ENCODE results near the gene SLCO6A1.
A peak's percentile ranks its signal among the peaks of the same experiment; 100 is the strongest.

Gene SLCO6A1, protein sequence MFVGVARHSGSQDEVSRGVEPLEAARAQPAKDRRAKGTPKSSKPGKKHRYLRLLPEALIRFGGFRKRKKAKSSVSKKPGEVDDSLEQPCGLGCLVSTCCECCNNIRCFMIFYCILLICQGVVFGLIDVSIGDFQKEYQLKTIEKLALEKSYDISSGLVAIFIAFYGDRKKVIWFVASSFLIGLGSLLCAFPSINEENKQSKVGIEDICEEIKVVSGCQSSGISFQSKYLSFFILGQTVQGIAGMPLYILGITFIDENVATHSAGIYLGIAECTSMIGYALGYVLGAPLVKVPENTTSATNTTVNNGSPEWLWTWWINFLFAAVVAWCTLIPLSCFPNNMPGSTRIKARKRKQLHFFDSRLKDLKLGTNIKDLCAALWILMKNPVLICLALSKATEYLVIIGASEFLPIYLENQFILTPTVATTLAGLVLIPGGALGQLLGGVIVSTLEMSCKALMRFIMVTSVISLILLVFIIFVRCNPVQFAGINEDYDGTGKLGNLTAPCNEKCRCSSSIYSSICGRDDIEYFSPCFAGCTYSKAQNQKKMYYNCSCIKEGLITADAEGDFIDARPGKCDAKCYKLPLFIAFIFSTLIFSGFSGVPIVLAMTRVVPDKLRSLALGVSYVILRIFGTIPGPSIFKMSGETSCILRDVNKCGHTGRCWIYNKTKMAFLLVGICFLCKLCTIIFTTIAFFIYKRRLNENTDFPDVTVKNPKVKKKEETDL

GRCh38 chr5:102498271-102499034 is at the start of gene SLCO6A1:
Gene SLCO6A1, minus strand, starts transcription at chr5:102499001. Its CDS starts 157 bp downstream, at chr5:102498844.
- TF ChIP-seq CEBPB (IDR thresholded peaks at IDR 0.05) (no peak), EP300 (IDR thresholded peaks at IDR 0.05; ENCODE audit: borderline replicate concordance) (no peak), REST (IDR thresholded peaks at IDR 0.05; ENCODE audit: low read depth) (no peak)

DNA sequence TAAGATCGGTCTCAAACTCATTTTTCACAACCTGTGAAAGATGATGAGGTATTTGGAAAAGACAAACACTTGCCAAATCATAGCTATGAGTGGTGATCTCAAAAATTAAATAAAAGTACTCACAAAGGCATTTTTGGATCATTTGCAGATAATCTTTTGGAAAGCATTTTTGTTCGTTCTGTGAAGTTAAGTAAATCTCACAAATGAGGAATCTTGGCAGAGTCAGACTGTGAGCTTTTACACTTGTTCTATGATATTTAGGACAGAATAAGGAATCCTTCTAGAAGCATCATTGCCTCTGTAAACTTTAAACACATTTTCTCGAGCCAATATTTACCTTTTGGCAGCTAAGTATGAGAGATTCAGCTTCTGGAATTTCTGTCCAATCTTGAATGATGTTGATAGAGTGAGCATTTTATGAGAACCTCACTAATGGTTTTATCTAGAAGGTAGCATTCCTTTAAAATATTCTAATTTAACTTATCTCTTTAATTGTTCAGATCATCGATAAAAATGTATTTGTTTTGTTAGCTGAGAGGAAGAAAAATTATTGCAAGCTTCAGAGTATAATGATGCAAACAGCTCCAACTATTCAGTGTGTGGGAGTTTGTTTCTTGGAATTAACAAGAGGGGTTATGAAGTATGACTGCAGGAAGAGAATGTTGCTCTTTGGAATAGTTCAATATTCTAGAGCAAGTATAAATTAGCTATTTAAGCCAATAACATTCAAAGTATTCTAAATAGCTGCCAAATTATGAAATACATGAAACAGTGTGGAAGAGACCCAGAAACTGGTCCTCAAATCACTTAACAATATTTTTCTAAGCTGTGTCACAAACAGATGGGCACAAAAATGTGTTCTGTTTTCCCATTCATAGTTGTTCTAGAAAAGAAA is 48.6 kb upstream of the SLCO6A1 start:
- TF ChIP-seq CREB1 (IDR thresholded peaks at IDR 0.05; ENCODE audit: low read depth) (no peak), NFIC (IDR thresholded peaks at IDR 0.05) (no peak), ZBTB7A (IDR thresholded peaks at IDR 0.05; ENCODE audit: low read depth) (no peak), TAF1 (IDR thresholded peaks at IDR 0.05; ENCODE audit: low read depth) (no peak), RAD21 (IDR thresholded peaks at IDR 0.05; ENCODE audit: low read depth) (no peak), CEBPB (IDR thresholded peaks at IDR 0.05) (no peak), REST (IDR thresholded peaks at IDR 0.05; ENCODE audit: low read depth) (no peak), EGR1 (IDR thresholded peaks at IDR 0.05) (no peak)
- TF ChIP-seq, protein P1, sequence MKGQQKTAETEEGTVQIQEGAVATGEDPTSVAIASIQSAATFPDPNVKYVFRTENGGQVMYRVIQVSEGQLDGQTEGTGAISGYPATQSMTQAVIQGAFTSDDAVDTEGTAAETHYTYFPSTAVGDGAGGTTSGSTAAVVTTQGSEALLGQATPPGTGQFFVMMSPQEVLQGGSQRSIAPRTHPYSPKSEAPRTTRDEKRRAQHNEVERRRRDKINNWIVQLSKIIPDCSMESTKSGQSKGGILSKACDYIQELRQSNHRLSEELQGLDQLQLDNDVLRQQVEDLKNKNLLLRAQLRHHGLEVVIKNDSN (IDR thresholded peaks at IDR 0.05) = no peak
- TF ChIP-seq, protein P2, sequence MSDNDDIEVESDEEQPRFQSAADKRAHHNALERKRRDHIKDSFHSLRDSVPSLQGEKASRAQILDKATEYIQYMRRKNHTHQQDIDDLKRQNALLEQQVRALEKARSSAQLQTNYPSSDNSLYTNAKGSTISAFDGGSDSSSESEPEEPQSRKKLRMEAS (IDR thresholded peaks at IDR 0.05) = no peak

DNA sequence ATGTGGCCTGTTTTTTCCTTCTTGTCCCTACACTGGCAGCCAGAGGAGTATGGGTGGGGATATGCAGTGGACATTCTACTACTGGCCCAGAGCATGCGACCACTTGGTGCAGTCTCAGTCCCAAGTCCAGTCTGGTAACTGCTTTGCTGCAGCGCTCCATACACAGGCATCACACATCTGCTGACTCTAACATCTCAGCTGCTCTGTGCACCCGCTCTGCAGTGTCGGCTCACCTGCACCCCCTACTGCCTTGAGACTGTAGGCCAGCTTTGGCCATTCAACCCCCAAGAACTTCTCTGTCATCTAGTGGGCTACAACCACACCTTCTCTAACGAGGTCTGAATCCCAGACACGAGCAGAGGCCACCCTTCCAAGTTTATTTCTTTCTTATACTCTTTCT is 46.4 kb upstream of the SLCO6A1 start:
- TF ChIP-seq RAD21 (IDR thresholded peaks at IDR 0.05; ENCODE audit: low read depth) (peak; percentile 28), ZBTB7A (IDR thresholded peaks at IDR 0.05; ENCODE audit: low read depth) (no peak)

DNA sequence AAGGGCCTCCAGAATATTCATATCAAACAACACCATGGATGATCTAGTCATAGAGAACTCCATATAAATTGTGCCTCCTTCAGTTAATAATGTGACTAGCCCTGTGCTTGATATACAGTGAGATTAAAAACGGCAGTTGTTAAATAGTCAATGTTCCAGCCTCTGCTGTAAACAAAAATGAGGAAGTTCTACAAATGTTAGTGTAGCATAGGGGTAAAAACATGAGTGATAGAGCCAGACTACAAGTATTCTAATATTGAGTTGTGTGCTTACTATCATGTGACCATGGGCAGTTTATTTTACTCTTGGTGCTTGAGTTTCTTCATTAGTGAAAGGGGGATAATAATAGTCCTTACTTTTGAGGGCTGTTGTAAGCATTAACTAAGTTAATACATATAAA is 43.3 kb upstream of the SLCO6A1 start:
- TF ChIP-seq YY1 (IDR thresholded peaks at IDR 0.05; ENCODE audit: low read depth) (no peak), RAD21 (IDR thresholded peaks at IDR 0.05; ENCODE audit: low read depth) (no peak), TEAD4 (IDR thresholded peaks at IDR 0.05) (no peak), FOXM1 (IDR thresholded peaks at IDR 0.05; ENCODE audit: borderline replicate concordance, low read depth) (no peak), REST (IDR thresholded peaks at IDR 0.05; ENCODE audit: low read depth) (no peak), CEBPB (IDR thresholded peaks at IDR 0.05) (no peak), ZBTB7A (IDR thresholded peaks at IDR 0.05; ENCODE audit: low read depth) (no peak), TAF1 (IDR thresholded peaks at IDR 0.05; ENCODE audit: low read depth) (no peak)
- TF ChIP-seq, protein P2 (IDR thresholded peaks at IDR 0.05) = no peak
